WTC11 (cell line): ENCODE measurements around the gene CRADD. TPM values are rescaled to one million over a fixed set of nuclear protein-coding genes. Genes with fewer than 3 reads are reported as not detected.

Experiments used
- ATAC-seq: fragments of 200-7000 bp; cut with Tn5 transposase; 2 replicates; pipeline ENCODE4 v1.10.0; 2021; ENCODE audit warnings: mild to moderate bottlenecking, moderate library complexity
- CTCF ChIA-PET: fragments of 300-600 bp; sonication (Branson Sonifier 250); formaldehyde crosslinking; loops from one replicate; lab custom pipeline; 2021; ENCODE audit warnings: antibody characterized with exemption; lab: Charles Lee
- POLR2A ChIA-PET: fragments of 350-600 bp; sonication (Branson Sonifier 250); formaldehyde crosslinking; loops from one replicate; lab custom pipeline; 2021; ENCODE audit warnings: antibody characterized with exemption; lab: Charles Lee
- DNase-seq: peaks from one replicate; pipeline ENCODE4 v3.0.0; 2021; ENCODE audit warnings: low spot score
- H3K27ac Mint-ChIP-seq: 2 replicates; pipeline ENCODE4 v1.8.0; 2021; ENCODE audit warnings: mixed read lengths
- H3K27me3 Mint-ChIP-seq: 2 replicates; pipeline ENCODE4 v1.8.0; 2021; ENCODE audit warnings: low read depth, mild to moderate bottlenecking, moderate library complexity, mixed read lengths
- H3K36me3 Mint-ChIP-seq: 2 replicates; pipeline ENCODE4 v1.8.0; 2021; ENCODE audit warnings: mixed read lengths
- H3K4me1 Mint-ChIP-seq: 2 replicates; pipeline ENCODE4 v1.8.0; 2022; ENCODE audit warnings: mixed read lengths
- H3K4me3 Mint-ChIP-seq: 2 replicates; pipeline ENCODE4 v1.8.0; 2021; ENCODE audit warnings: mild to moderate bottlenecking, moderate library complexity, mixed read lengths
- H3K9me3 Mint-ChIP-seq: 2 replicates; pipeline ENCODE4 v1.8.0; 2021; ENCODE audit warnings: mixed read lengths
- CTCF ChIP-seq: fragments of 200-600 bp; IDR thresholded peaks from 2 replicates; pipeline ENCODE4 v1.8.0; 2022; ENCODE audit warnings: antibody characterized with exemption
- ELF4 ChIP-seq: sonication (generic); formaldehyde crosslinking; IDR thresholded peaks from 2 replicates; pipeline ENCODE4 v1.8.1; 2022; ENCODE audit warnings: low read depth, mild to moderate bottlenecking, moderate library complexity, missing genetic modification reagents
- GABPB1 ChIP-seq: sonication (generic); formaldehyde crosslinking; IDR thresholded peaks from 2 replicates; pipeline ENCODE4 v1.8.1; 2023; ENCODE audit warnings: mild to moderate bottlenecking, missing genetic modification reagents
- GTF2I ChIP-seq: fragments of 250-450 bp; sonication (Bioruptor Pico); conservative IDR thresholded peaks from 2 replicates; pipeline ENCODE4 v1.4.0; 2021; ENCODE audit warnings: mild to moderate bottlenecking
- JUN ChIP-seq: sonication (generic); formaldehyde crosslinking; IDR thresholded peaks from 2 replicates; pipeline ENCODE4 v1.8.0; 2023; ENCODE audit warnings: mild to moderate bottlenecking, missing genetic modification reagents
- KAT7 ChIP-seq: sonication (generic); formaldehyde crosslinking; IDR thresholded peaks from 2 replicates; pipeline ENCODE4 v1.8.1; 2023; ENCODE audit warnings: missing genetic modification reagents, mild to moderate bottlenecking, borderline replicate concordance
- NFATC4 ChIP-seq: fragments of 250-450 bp; sonication (Bioruptor Pico); IDR thresholded peaks from 2 replicates; pipeline ENCODE4 v1.9.0; 2021; ENCODE audit warnings: mild to moderate bottlenecking
- NFE2L1 ChIP-seq: sonication (generic); formaldehyde crosslinking; IDR thresholded peaks from 2 replicates; pipeline ENCODE4 v1.8.1; 2023; ENCODE audit warnings: missing genetic modification reagents
- NR1H2 ChIP-seq: sonication (generic); formaldehyde crosslinking; IDR thresholded peaks from 2 replicates; pipeline ENCODE4 v1.9.0; 2021; ENCODE audit warnings: mild to moderate bottlenecking, moderate library complexity, missing genetic modification reagents
- NR2C2 ChIP-seq: sonication (generic); formaldehyde crosslinking; IDR thresholded peaks from 2 replicates; pipeline ENCODE4 v1.8.0; 2022; ENCODE audit warnings: mild to moderate bottlenecking, missing genetic modification reagents
- NR3C1 ChIP-seq: sonication (generic); formaldehyde crosslinking; conservative IDR thresholded peaks from 2 replicates; pipeline ENCODE4 v1.8.1; 2023; ENCODE audit warnings: low read depth, mild to moderate bottlenecking, missing genetic modification reagents
- OVOL2 ChIP-seq: fragments of 250-450 bp; sonication (Bioruptor Pico); IDR thresholded peaks from 2 replicates; pipeline ENCODE4 v1.9.0; 2021; ENCODE audit warnings: mild to moderate bottlenecking, borderline replicate concordance
- PRDM15 ChIP-seq: sonication (generic); formaldehyde crosslinking; IDR thresholded peaks from 2 replicates; pipeline ENCODE4 v1.8.0; 2022; ENCODE audit warnings: missing genetic modification reagents
- PRRX2 ChIP-seq: fragments of 250-450 bp; sonication (Bioruptor Pico); IDR thresholded peaks from 2 replicates; pipeline ENCODE4 v1.8.0; 2021; ENCODE audit warnings: mild to moderate bottlenecking
- SMAD3 ChIP-seq: sonication (generic); formaldehyde crosslinking; IDR thresholded peaks from 2 replicates; pipeline ENCODE4 v1.8.0; 2022; ENCODE audit warnings: missing genetic modification reagents, mild to moderate bottlenecking, borderline replicate concordance
- SMAD4 ChIP-seq: sonication (generic); formaldehyde crosslinking; IDR thresholded peaks from 2 replicates; pipeline ENCODE4 v1.8.0; 2022; ENCODE audit warnings: mild to moderate bottlenecking, missing genetic modification reagents
- SOX15 ChIP-seq: fragments of 250-450 bp; sonication (Bioruptor Pico); IDR thresholded peaks from 2 replicates; pipeline ENCODE4 v1.9.0; 2021; ENCODE audit warnings: mild to moderate bottlenecking
- TCF7 ChIP-seq: sonication (generic); formaldehyde crosslinking; IDR thresholded peaks from 2 replicates; pipeline ENCODE4 v1.8.0; 2022; ENCODE audit warnings: mild to moderate bottlenecking, low read depth, missing genetic modification reagents, moderate library complexity
- TEAD1 ChIP-seq: sonication (generic); formaldehyde crosslinking; IDR thresholded peaks from 2 replicates; pipeline ENCODE4 v1.8.0; 2022; ENCODE audit warnings: mild to moderate bottlenecking, missing genetic modification reagents
- ZMAT4 ChIP-seq: fragments of 250-450 bp; sonication (Bioruptor Pico); IDR thresholded peaks from 2 replicates; pipeline ENCODE4 v1.9.0; 2021; ENCODE audit warnings: mild to moderate bottlenecking
- ZNF121 ChIP-seq: sonication (generic); formaldehyde crosslinking; IDR thresholded peaks from 2 replicates; pipeline ENCODE4 v1.8.0; 2023; ENCODE audit warnings: missing genetic modification reagents
- ZNF219 ChIP-seq: sonication (generic); formaldehyde crosslinking; IDR thresholded peaks from 2 replicates; pipeline ENCODE4 v1.8.0; 2023; ENCODE audit warnings: missing genetic modification reagents, mild to moderate bottlenecking, borderline replicate concordance
- ZNF281 ChIP-seq: sonication (generic); formaldehyde crosslinking; IDR thresholded peaks from 2 replicates; pipeline ENCODE4 v1.8.0; 2023; ENCODE audit warnings: mild to moderate bottlenecking, missing genetic modification reagents
- ZNF396 ChIP-seq: fragments of 250-450 bp; sonication (Bioruptor Pico); IDR thresholded peaks from 2 replicates; pipeline ENCODE4 v1.8.0; 2021; ENCODE audit warnings: mild to moderate bottlenecking, moderate library complexity, borderline replicate concordance
- total RNA-seq: library from RNA; stranded (reverse); gene quantifications from 3 replicates; pipeline ENCODE4 v1.2.3, GENCODE V29; 2021
- TF ChIP-seq, protein P1 (sequence below): sonication (generic); formaldehyde crosslinking; IDR thresholded peaks from 2 replicates; pipeline ENCODE4 v1.8.1; 2023; ENCODE audit warnings: mild to moderate bottlenecking, missing genetic modification reagents, moderate library complexity

CRADD gene
- total RNA-seq, 1 experiment from 2014 or later: 11.6 TPM

- TF ChIP-seq ELF4 (CRISPR knock-in tag) (no peak), NR1H2 (CRISPR knock-in tag) (no peak), ZNF121 (CRISPR knock-in tag) (no peak), OVOL2 (CRISPR knock-in tag) (no peak), ZNF396 (no peak), ZNF219 (CRISPR knock-in tag) (no peak), SMAD3 (CRISPR knock-in tag) (no peak), ZNF281 (no peak)
- TF ChIP-seq, protein P1, sequence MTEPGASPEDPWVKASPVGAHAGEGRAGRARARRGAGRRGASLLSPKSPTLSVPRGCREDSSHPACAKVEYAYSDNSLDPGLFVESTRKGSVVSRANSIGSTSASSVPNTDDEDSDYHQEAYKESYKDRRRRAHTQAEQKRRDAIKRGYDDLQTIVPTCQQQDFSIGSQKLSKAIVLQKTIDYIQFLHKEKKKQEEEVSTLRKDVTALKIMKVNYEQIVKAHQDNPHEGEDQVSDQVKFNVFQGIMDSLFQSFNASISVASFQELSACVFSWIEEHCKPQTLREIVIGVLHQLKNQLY (CRISPR knock-in tag): no peak
- ATAC-seq (no peak), DNase-seq (no peak)
- CTCF ChIA-PET: no interaction called here
- Mint-ChIP-seq H3K27ac (no peak overlapping the region), H3K4me1 (peaks cover 11% of the 10 kb centered on the region), H3K4me3 (no peak overlapping the region), H3K27me3 (no peaks in the 10 kb centered on the region), H3K36me3 (no peaks in the 10 kb centered on the region), H3K9me3 (no peaks in the 10 kb centered on the region)
- POLR2A ChIA-PET: no interaction called here
Observed at GRCh38 chr12:93908846-93909567, 231.8 kb downstream of the CRADD start.

DNA sequence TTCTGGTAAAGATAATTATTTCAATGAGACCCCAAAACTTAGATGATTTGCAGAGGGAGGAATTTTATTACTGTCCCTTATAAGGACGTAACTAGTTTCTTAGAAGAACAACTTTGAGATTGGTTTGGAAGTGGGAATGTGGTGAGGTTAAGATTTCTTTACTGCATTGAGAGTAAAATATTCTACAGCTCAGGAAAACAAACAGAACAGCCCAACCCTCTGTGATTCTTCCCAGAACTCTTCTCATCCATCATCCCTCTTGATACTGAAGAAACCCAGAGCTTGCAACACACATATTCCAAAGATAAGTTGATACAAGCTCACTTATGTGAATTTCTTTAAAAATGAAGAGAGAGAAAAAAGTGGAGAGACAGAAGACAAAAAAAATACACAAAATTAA lies 234.2 kb downstream of the CRADD start:
- no peak for ATAC-seq
- H3K4me3 Mint-ChIP-seq: no peak overlapping the region
- POLR2A ChIA-PET: interaction anchor here (0.6 kb wide), 1 partner anchor 30 kb away, joined by 3 read pairs; no protein-coding TSS in a partner anchor
- TF ChIP-seq TEAD1 (no peak), KAT7 (no peak), TCF7 (CRISPR knock-in tag) (no peak), CTCF (no peak), SMAD4 (no peak), NFATC4 (CRISPR knock-in tag) (no peak)
- H3K36me3 Mint-ChIP-seq: no peaks in the 10 kb centered on the region
- no peak for DNase-seq
- H3K4me1 Mint-ChIP-seq: peaks cover 6% of the 10 kb centered on the region; the same call in 1 of the 2 replicates
- CTCF ChIA-PET: interaction anchor here (1.3 kb wide), 1 partner anchor 342 kb away, joined by 4 read pairs; no protein-coding TSS in a partner anchor
- H3K27me3 Mint-ChIP-seq: no peaks in the 10 kb centered on the region
- H3K27ac Mint-ChIP-seq: no peak overlapping the region
- no peaks in the 10 kb centered on the region for H3K9me3 Mint-ChIP-seq

- Mint-ChIP-seq H3K4me1 (peaks cover 6% of the 10 kb centered on the region; the same call in 1 of the 2 replicates), H3K9me3 (no peaks in the 10 kb centered on the region), H3K27ac (no peak overlapping the region), H3K4me3 (no peak overlapping the region), H3K27me3 (no peaks in the 10 kb centered on the region), H3K36me3 (no peaks in the 10 kb centered on the region)
- ChIA-PET CTCF (no interaction called here), POLR2A (interaction anchor here (0.6 kb wide), 1 partner anchor 31 kb away, joined by 3 read pairs; no protein-coding TSS in a partner anchor)
- no peak for ATAC-seq
- no peak for DNase-seq
- no peak for TF ChIP-seq NFE2L1 (CRISPR knock-in tag)
- TF ChIP-seq GTF2I (CRISPR knock-in tag): no peak
- TF ChIP-seq ZNF219 (CRISPR knock-in tag): no peak
- no peak for TF ChIP-seq JUN
- no peak for TF ChIP-seq ZMAT4
- TF ChIP-seq SOX15 (CRISPR knock-in tag): no peak
- TF ChIP-seq PRRX2 (CRISPR knock-in tag): no peak
- TF ChIP-seq GABPB1: no peak
- TF ChIP-seq PRDM15 (CRISPR knock-in tag): no peak
- TF ChIP-seq NR3C1 (CRISPR knock-in tag): no peak
- no peak for TF ChIP-seq NR2C2 (CRISPR knock-in tag)
Observed at GRCh38 chr12:93912086-93912733, 235.0 kb downstream of the CRADD start.
